ENCODE data around the gene CMTM6. TPM values are rescaled to one million over a fixed set of nuclear protein-coding genes. Genes with fewer than 3 reads are reported as not detected.
A peak's percentile ranks its signal among the peaks of the same experiment; 100 is the strongest.

CMTM6 gene
- total RNA-seq, 2 donors from 2014 or later, result 20.2 to 40.9 TPM

DNA sequence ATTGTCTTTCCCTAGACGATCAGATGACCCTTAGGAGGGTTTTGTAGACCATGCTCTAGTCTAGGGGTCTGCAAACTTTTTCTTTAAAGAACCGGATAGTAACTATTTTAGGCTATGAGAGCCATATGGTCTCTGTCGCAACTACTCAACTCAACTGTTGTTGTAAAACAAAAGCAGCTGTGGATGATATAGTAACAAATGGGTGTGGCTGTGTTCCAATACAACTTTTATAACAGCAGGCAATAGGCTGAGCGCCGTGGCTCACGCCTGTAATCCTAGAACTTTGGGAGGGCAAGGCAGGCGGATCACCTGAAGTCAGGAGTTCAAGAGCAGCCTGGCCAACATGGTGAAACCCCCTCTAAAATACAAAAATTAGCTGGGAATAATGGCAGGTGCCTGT is 6.1 kb upstream of the CMTM6 start:
- TF ChIP-seq POLR2A (IDR thresholded peaks at IDR 0.05), result no peak
- TF ChIP-seq, protein P1, sequence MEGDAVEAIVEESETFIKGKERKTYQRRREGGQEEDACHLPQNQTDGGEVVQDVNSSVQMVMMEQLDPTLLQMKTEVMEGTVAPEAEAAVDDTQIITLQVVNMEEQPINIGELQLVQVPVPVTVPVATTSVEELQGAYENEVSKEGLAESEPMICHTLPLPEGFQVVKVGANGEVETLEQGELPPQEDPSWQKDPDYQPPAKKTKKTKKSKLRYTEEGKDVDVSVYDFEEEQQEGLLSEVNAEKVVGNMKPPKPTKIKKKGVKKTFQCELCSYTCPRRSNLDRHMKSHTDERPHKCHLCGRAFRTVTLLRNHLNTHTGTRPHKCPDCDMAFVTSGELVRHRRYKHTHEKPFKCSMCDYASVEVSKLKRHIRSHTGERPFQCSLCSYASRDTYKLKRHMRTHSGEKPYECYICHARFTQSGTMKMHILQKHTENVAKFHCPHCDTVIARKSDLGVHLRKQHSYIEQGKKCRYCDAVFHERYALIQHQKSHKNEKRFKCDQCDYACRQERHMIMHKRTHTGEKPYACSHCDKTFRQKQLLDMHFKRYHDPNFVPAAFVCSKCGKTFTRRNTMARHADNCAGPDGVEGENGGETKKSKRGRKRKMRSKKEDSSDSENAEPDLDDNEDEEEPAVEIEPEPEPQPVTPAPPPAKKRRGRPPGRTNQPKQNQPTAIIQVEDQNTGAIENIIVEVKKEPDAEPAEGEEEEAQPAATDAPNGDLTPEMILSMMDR (IDR thresholded peaks at IDR 0.05), result no peak
- WGBS, 2 donors, result 42 to 53% methylated on average over 7 of the region's 7 CpGs
- no peak overlapping the region for H3K27ac ChIP-seq
- intact Hi-C loops (cut with DNase I), result no loop called here
- no peaks in the 10 kb centered on the region for H3K27me3 ChIP-seq
- H3K4me1 ChIP-seq, result no peaks in the 10 kb centered on the region
- H3K36me3 ChIP-seq (replicated peaks in 1 of 2; ENCODE audit: insufficient read depth in 1 of 2, low read depth in 2 of 2), result no peaks in the 10 kb centered on the region
- H3K4me3 ChIP-seq, result no peak overlapping the region
- DNase-seq, result no peak
- no peaks in the 10 kb centered on the region for H3K9me3 ChIP-seq
- ATAC-seq, result no peak

DNA sequence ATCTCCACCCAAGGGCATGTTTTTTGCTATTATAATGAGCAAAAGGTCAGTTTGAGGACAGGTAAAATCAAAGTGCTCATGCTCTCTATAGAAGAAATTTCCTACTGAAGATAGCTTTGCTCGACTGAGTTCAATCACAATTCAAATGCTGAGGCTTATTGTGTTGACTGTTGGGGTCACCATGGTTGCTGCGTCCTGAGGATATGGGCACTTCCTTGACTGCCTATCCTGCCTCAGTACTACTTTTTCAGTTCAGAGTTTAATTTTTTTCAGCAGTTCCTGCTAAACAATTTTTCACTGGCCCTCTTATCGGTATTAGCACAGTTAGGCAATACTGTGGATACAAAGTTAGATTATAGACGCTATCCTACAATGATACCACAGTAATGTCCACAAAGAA is 3.8 kb upstream of the CMTM6 start:
- H3K36me3 ChIP-seq (replicated peaks in 1 of 2; ENCODE audit: insufficient read depth in 1 of 2, low read depth in 2 of 2), result no peaks in the 10 kb centered on the region
- H3K27me3 ChIP-seq, result no peaks in the 10 kb centered on the region
- WGBS, 2 donors, result 52 to 59% methylated on average over 4 of the region's 4 CpGs
- H3K4me1 ChIP-seq, result peaks cover 9% of the 10 kb centered on the region
- no peak overlapping the region for H3K27ac ChIP-seq
- intact Hi-C loops (cut with DNase I), result no loop called here
- no peaks in the 10 kb centered on the region for H3K9me3 ChIP-seq
- no peak for DNase-seq
- ATAC-seq, result no peak
- H3K4me3 ChIP-seq, result no peak overlapping the region
- TF ChIP-seq POLR2A (IDR thresholded peaks at IDR 0.05), result no peak
- TF ChIP-seq, protein P1 (IDR thresholded peaks at IDR 0.05), result no peak

DNA sequence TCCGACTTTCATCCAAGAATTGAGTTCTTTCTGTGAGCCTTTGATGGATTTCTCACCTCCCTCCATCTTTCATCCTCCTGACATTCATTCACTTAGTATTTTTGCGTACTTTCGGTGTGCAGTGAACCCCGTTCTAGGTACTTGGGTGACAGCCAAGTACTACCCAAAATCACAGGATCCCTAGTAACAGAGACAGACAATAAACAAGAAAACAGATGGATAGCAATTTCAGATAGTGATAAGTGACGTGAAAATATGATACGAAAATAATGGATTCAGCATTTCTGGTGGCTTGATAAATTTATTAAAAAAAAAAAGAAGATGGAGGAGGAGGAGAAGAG is 264 bp upstream of the CMTM6 start:
- Histone ChIP-seq H3K27me3 (no peaks in the 10 kb centered on the region), H3K36me3 (replicated peaks in 1 of 2; ENCODE audit: insufficient read depth in 1 of 2, low read depth in 2 of 2) (no peaks in the 10 kb centered on the region), H3K4me1 (peaks cover 18% of the 10 kb centered on the region), H3K9me3 (no peaks in the 10 kb centered on the region), H3K27ac (peak overlapping the region in 3 of 4 donors; percentile 66 to 96 (median 94)), H3K4me3 (peak overlapping the region in 1 of 2 donors; percentile 62)
- intact Hi-C loops (cut with DNase I), result no loop called here
- no peak for DNase-seq
- ATAC-seq, result no peak
- no peak for TF ChIP-seq POLR2A (IDR thresholded peaks at IDR 0.05)
- TF ChIP-seq, protein P1 (IDR thresholded peaks at IDR 0.05), result no peak
- 1 to 2% methylated on average over 6 of the region's 6 CpGs for WGBS, 2 donors

DNA sequence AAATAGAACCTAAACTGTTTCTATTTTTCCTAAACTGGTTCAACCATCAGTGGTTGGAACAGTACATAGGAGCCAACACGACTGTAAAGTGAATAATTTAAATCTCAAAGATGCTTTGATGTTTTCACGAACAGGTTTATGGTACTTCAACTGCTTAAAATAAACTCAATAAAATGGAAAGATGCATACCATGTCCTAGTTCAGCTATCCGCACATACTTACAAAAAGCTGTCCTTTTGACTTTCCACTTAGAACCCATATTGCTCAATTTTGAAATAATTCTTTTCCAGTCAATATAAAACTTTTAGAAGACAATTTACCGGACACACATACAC is 902 bp downstream of the CMTM6 start:
- Histone ChIP-seq H3K9me3 (no peaks in the 10 kb centered on the region), H3K36me3 (replicated peaks in 1 of 2; ENCODE audit: insufficient read depth in 1 of 2, low read depth in 2 of 2) (no peaks in the 10 kb centered on the region), H3K4me1 (peaks cover 18% of the 10 kb centered on the region), H3K27me3 (no peaks in the 10 kb centered on the region), H3K4me3 (peak overlapping the region; percentile 40 to 62), H3K27ac (peak overlapping the region; percentile 66 to 96 (median 88))
- intact Hi-C loops (cut with DNase I), result no loop called here
- WGBS, 2 donors, result 10 to 12% methylated on average over 4 of the region's 4 CpGs
- TF ChIP-seq, protein P1 (IDR thresholded peaks at IDR 0.05), result no peak
- TF ChIP-seq POLR2A (IDR thresholded peaks at IDR 0.05), result no peak
- DNase-seq (no peak), ATAC-seq (no peak)

DNA sequence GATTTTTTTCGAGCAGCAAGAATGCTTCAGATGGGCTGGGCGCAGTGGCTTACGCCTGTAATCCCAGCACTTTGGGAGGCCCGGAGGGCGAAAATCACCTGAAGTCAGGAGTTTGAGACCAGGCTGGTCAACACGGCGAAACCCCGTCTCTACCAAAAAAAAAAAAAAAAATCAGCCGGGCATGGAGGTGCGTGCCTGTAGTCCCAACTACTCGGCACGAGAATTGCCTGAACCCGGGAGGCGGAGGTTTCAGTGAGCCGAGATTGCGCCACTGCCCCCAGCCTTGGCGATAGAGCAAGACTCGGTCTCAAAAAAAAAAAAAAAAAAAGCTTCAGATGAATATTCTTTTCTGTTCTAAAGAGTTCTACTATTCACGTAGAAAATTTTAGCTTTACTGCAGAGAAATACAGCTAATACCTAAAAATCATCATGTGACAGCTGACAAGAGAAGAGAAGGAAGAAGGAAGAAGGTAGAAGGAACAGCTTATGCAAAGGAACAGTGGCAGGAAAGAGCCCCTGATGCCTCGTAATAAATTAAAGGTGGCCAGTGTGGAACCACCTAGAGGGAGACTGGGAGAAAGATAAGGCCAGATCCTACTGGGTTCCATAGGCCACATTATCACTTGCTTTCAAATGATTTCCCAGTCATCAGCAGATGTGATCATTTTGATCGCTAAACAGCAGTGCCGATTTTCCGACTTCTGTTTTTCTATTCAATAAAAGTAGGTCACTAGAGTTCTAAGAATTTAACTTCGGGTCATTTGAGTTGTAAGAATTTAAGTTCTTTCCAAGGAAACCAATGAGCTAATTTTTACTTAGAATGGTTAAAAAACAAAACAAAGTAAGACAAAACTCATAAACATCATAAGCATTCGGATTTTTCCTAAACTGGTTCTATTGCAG is 1.5 kb downstream of the CMTM6 start:
- Histone ChIP-seq H3K27ac (peak overlapping the region in 2 of 4 donors; percentile 66 to 96), H3K4me1 (peaks cover 18% of the 10 kb centered on the region), H3K9me3 (no peaks in the 10 kb centered on the region), H3K36me3 (replicated peaks in 1 of 2; ENCODE audit: insufficient read depth in 1 of 2, low read depth in 2 of 2) (no peaks in the 10 kb centered on the region), H3K27me3 (no peaks in the 10 kb centered on the region), H3K4me3 (no peak overlapping the region)
- intact Hi-C loops (cut with DNase I), result no loop called here
- no peak for TF ChIP-seq POLR2A (IDR thresholded peaks at IDR 0.05)
- TF ChIP-seq, protein P1 (IDR thresholded peaks at IDR 0.05), result no peak
- ATAC-seq, result no peak
- no peak for DNase-seq
- 73 to 79% methylated on average over 25 of the region's 25 CpGs for WGBS, 2 donors
